ENCODE measurements around the gene BRME1.

The BRME1 gene

GRCh38 chr19:13917888-13918406, 12.0 kb upstream of the BRME1 start:
- TF ChIP-seq, protein P1, sequence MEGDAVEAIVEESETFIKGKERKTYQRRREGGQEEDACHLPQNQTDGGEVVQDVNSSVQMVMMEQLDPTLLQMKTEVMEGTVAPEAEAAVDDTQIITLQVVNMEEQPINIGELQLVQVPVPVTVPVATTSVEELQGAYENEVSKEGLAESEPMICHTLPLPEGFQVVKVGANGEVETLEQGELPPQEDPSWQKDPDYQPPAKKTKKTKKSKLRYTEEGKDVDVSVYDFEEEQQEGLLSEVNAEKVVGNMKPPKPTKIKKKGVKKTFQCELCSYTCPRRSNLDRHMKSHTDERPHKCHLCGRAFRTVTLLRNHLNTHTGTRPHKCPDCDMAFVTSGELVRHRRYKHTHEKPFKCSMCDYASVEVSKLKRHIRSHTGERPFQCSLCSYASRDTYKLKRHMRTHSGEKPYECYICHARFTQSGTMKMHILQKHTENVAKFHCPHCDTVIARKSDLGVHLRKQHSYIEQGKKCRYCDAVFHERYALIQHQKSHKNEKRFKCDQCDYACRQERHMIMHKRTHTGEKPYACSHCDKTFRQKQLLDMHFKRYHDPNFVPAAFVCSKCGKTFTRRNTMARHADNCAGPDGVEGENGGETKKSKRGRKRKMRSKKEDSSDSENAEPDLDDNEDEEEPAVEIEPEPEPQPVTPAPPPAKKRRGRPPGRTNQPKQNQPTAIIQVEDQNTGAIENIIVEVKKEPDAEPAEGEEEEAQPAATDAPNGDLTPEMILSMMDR (IDR thresholded peaks at IDR 0.05; ENCODE audit: low read depth, low read length, missing control alignments): no peak
- no peak for DNase-seq (ENCODE audit: extremely low read depth, low read depth)
- H3K4me3 ChIP-seq (replicated peaks; ENCODE audit: low read depth, low read length): no peak overlapping the region

- DNase-seq (ENCODE audit: extremely low read depth, low read depth): no peak
- TF ChIP-seq, protein P1 (IDR thresholded peaks at IDR 0.05; ENCODE audit: low read depth, low read length, missing control alignments): no peak
- H3K4me3 ChIP-seq (replicated peaks; ENCODE audit: low read depth, low read length): no peak overlapping the region
These were observed 8.9 kb upstream of the BRME1 start for GRCh38 chr19:13914777-13915176.

DNA sequence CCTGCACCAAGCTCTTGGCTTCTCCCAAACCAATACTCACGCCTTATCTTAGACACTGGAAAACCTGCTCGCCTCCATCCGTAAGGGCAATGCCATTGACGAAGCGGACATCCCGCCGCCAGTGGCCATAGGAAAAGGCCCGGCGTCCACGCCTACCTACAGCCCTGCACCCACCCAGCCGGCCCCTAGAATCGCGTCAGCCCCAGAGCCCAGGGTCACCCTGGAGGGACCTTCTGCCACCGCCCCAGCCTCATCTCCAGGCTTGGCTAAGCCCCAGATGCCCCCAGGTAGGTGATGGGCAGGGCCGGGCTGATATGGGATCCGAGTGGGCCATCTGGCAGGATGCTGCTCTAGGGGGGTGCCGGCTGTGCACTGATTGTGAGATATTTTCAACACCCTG, 7.4 kb upstream of the BRME1 start:
- DNase-seq (ENCODE audit: extremely low read depth, low read depth): no peak
- H3K4me3 ChIP-seq (replicated peaks; ENCODE audit: low read depth, low read length): no peak overlapping the region
- TF ChIP-seq, protein P1 (IDR thresholded peaks at IDR 0.05; ENCODE audit: low read depth, low read length, missing control alignments): no peak

GRCh38 chr19:13909430-13909829, 3.5 kb upstream of the BRME1 start:
- TF ChIP-seq, protein P1 (IDR thresholded peaks at IDR 0.05; ENCODE audit: low read depth, low read length, missing control alignments): no peak
- no peak for DNase-seq (ENCODE audit: extremely low read depth, low read depth)
- H3K4me3 ChIP-seq (replicated peaks; ENCODE audit: low read depth, low read length): no peak overlapping the region

DNA sequence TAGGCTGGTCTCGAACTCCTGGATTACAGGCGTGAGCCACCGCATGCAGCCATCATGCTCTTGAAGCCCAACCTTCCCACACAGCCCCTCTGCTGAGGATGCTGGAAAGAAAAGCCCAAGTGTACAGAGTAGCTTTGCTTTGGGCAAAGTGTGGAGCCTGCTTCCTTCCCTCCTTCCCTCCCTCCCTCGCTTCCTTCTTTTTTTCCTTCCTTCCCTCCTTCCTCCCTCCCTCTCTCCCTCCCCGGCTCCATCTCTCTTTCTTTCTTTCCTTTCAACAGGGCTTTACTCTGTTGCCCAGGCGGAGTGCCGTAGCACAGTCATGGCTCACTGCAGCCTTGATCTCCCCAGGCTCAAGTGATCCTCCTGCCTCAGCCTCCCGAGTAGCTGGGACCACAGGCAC, 2.8 kb upstream of the BRME1 start:
- no peak overlapping the region for H3K4me3 ChIP-seq (replicated peaks; ENCODE audit: low read depth, low read length)
- no peak for DNase-seq (ENCODE audit: extremely low read depth, low read depth)
- TF ChIP-seq, protein P1 (IDR thresholded peaks at IDR 0.05; ENCODE audit: low read depth, low read length, missing control alignments): no peak

- no peak for DNase-seq (ENCODE audit: extremely low read depth, low read depth)
- TF ChIP-seq, protein P1 (IDR thresholded peaks at IDR 0.05; ENCODE audit: low read depth, low read length, missing control alignments): no peak
- peak overlapping the region; percentile 77 for H3K4me3 ChIP-seq (replicated peaks; ENCODE audit: low read depth, low read length)
These were observed 993 bp upstream of the BRME1 start for GRCh38 chr19:13906910-13907309.

DNA sequence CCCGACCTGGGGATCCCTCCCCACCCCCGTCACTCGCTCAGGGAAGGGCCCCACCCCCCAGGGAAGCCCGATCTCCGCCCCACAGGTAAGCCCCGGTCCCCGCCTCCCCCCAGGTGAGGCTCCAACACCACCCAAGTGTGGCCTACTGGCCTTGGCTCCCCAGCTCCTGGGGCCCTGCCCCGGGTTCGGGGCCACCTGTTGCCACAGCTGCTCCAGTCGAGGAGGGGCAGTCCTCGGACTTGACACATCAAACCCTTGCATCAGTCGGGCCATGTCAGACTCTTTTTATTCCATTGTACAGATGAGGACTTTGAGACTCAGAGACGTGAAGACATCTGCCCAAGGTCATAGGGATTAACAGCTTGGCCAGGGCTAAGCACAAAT, 596 bp upstream of the BRME1 start:
- no peak for DNase-seq (ENCODE audit: extremely low read depth, low read depth)
- peak overlapping the region; percentile 77 for H3K4me3 ChIP-seq (replicated peaks; ENCODE audit: low read depth, low read length)
- TF ChIP-seq, protein P1 (IDR thresholded peaks at IDR 0.05; ENCODE audit: low read depth, low read length, missing control alignments): no peak
